ENCODE results near the gene DMAC2. TPM values are rescaled to one million over a fixed set of nuclear protein-coding genes. Genes with fewer than 3 reads are reported as not detected.

Gene DMAC2
- total RNA-seq, 2 donors from 2014 or later: 52.9 to 71.5 TPM

- Histone ChIP-seq H3K36me3 (ENCODE audit: control insufficient read depth, insufficient read depth, low read length) (no peaks in the 10 kb centered on the region), H3K4me1 (ENCODE audit: control insufficient read depth, insufficient read depth, low read length) (peaks cover 4% of the 10 kb centered on the region), H3K4me3 (ENCODE audit: low read length) (no peak overlapping the region), H3K9me3 (ENCODE audit: control insufficient read depth, low read length) (no peaks in the 10 kb centered on the region), H3K9ac (ENCODE audit: extremely low read depth, low read length, poor library complexity, severe bottlenecking) (no peak overlapping the region), H3K27me3 (ENCODE audit: control insufficient read depth, insufficient read depth, low read length, poor library complexity, severe bottlenecking) (no peaks in the 10 kb centered on the region), H3K27ac (ENCODE audit: low read depth, low read length) (no peak overlapping the region)
- Mint-ChIP-seq H3K27ac (no peak overlapping the region), H3K4me1 (peaks cover 18% of the 10 kb centered on the region), H3K4me3 (peak overlapping the region; percentile 74), H3K27me3 (ENCODE audit: insufficient read depth) (no peaks in the 10 kb centered on the region), H3K36me3 (ENCODE audit: low read depth) (peaks cover 27% of the 10 kb centered on the region), H3K9me3 (no peaks in the 10 kb centered on the region)
- no peak for TF ChIP-seq CTCF (conservative IDR thresholded peaks at IDR 0.05)
- DNase-seq: no peak
- WGBS, 2 experiments (ENCODE audit: insufficient coverage in 1 of 2, insufficient read length in 1 of 2): 94 to 98% methylated on average over 18 to 28 of the region's 28 CpGs
Measured at GRCh38 chr19:41425174-41426115, 14.3 kb downstream of the DMAC2 start.

- H3K27me3 ChIP-seq (ENCODE audit: control insufficient read depth, insufficient read depth, low read length, poor library complexity, severe bottlenecking): no peaks in the 10 kb centered on the region
- H3K9ac ChIP-seq (ENCODE audit: extremely low read depth, low read length, poor library complexity, severe bottlenecking): no peak overlapping the region
- H3K4me1 ChIP-seq (ENCODE audit: control insufficient read depth, insufficient read depth, low read length): peaks cover 4% of the 10 kb centered on the region
- H3K36me3 ChIP-seq (ENCODE audit: control insufficient read depth, insufficient read depth, low read length): no peaks in the 10 kb centered on the region
- H3K4me1 Mint-ChIP-seq: peaks cover 18% of the 10 kb centered on the region
- no peak for TF ChIP-seq CTCF (conservative IDR thresholded peaks at IDR 0.05)
- H3K27ac Mint-ChIP-seq: no peak overlapping the region
- H3K36me3 Mint-ChIP-seq (ENCODE audit: low read depth): peaks cover 35% of the 10 kb centered on the region
- no peak overlapping the region for H3K27ac ChIP-seq (ENCODE audit: low read depth, low read length)
- H3K27me3 Mint-ChIP-seq (ENCODE audit: insufficient read depth): no peaks in the 10 kb centered on the region
- no peak for DNase-seq
- no peak overlapping the region for H3K4me3 ChIP-seq (ENCODE audit: low read length)
- 89 to 95% methylated on average over 8 to 21 of the region's 21 CpGs for WGBS, 2 experiments (ENCODE audit: insufficient coverage in 1 of 2, insufficient read length in 1 of 2)
- H3K9me3 Mint-ChIP-seq: no peaks in the 10 kb centered on the region
- no peak overlapping the region for H3K4me3 Mint-ChIP-seq
- no peaks in the 10 kb centered on the region for H3K9me3 ChIP-seq (ENCODE audit: control insufficient read depth, low read length)
Measured at GRCh38 chr19:41424335-41425173, 15.2 kb downstream of the DMAC2 start.

GRCh38 chr19:41422955-41423354, 16.8 kb downstream of the DMAC2 start:
- Histone ChIP-seq H3K4me3 (ENCODE audit: low read length) (no peak overlapping the region), H3K27me3 (ENCODE audit: control insufficient read depth, insufficient read depth, low read length, poor library complexity, severe bottlenecking) (no peaks in the 10 kb centered on the region), H3K4me1 (ENCODE audit: control insufficient read depth, insufficient read depth, low read length) (no peaks in the 10 kb centered on the region), H3K36me3 (ENCODE audit: control insufficient read depth, insufficient read depth, low read length) (peaks cover 6% of the 10 kb centered on the region), H3K9me3 (ENCODE audit: control insufficient read depth, low read length) (no peaks in the 10 kb centered on the region), H3K27ac (ENCODE audit: low read depth, low read length) (no peak overlapping the region), H3K9ac (ENCODE audit: extremely low read depth, low read length, poor library complexity, severe bottlenecking) (no peak overlapping the region)
- no peaks in the 10 kb centered on the region for H3K27me3 Mint-ChIP-seq (ENCODE audit: insufficient read depth)
- no peaks in the 10 kb centered on the region for H3K9me3 Mint-ChIP-seq
- TF ChIP-seq CTCF (conservative IDR thresholded peaks at IDR 0.05): no peak
- 95 to 96% methylated on average over 6 to 12 of the region's 12 CpGs for WGBS, 2 experiments (ENCODE audit: insufficient coverage in 1 of 2, insufficient read length in 1 of 2)
- no peak overlapping the region for H3K4me3 Mint-ChIP-seq
- no peak overlapping the region for H3K27ac Mint-ChIP-seq
- DNase-seq: no peak
- H3K4me1 Mint-ChIP-seq: peaks cover 14% of the 10 kb centered on the region
- H3K36me3 Mint-ChIP-seq (ENCODE audit: low read depth): peaks cover 44% of the 10 kb centered on the region
